ENCODE results near the gene GAB1.

Gene GAB1

DNA sequence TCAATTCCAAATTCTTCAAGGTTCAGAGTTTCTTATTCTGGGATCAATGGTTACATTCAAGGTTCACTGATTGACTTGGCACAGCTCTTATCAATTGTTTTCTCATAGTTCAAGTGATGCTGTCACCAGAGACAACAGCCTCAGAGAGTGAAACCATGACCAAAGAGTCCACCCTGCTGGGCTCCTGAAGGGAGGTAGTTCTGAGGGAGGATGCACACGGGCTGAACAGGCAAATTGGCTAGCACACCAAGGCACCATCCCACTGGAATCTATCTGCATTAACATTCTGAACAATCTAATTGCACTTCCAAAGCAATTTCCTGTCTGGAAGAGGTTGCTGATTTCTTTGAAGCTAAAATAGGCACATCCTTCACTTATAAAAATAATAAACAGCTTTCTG lies 16.6 kb upstream of the GAB1 start:
- Histone ChIP-seq H3K9me3 (ENCODE audit: insufficient read depth, low read length) (no peaks in the 10 kb centered on the region), H3K9ac (ENCODE audit: low read length) (no peak overlapping the region), H3K27me3 (ENCODE audit: low read length) (no peaks in the 10 kb centered on the region), H4K20me1 (ENCODE audit: low read depth, low read length) (no peaks in the 10 kb centered on the region), H3K4me2 (ENCODE audit: low read depth, low read length, poor library complexity, severe bottlenecking) (no peak overlapping the region), H3F3A (ENCODE audit: insufficient read depth) (no peaks in the 10 kb centered on the region), H3K36me3 (ENCODE audit: low read length) (no peaks in the 10 kb centered on the region), H3K4me3 (ENCODE audit: insufficient read depth, low read length, poor library complexity, severe bottlenecking) (no peak overlapping the region), H3K9me2 (replicated peaks; ENCODE audit: insufficient read depth, low read length) (no peaks in the 10 kb centered on the region), H2AFZ (ENCODE audit: low read depth, low read length, severe bottlenecking) (no peak overlapping the region), H3K27ac (ENCODE audit: low read depth, low read length) (no peak overlapping the region), H3K79me2 (ENCODE audit: insufficient read depth, low read length) (no peaks in the 10 kb centered on the region)
- TF ChIP-seq, protein P1, sequence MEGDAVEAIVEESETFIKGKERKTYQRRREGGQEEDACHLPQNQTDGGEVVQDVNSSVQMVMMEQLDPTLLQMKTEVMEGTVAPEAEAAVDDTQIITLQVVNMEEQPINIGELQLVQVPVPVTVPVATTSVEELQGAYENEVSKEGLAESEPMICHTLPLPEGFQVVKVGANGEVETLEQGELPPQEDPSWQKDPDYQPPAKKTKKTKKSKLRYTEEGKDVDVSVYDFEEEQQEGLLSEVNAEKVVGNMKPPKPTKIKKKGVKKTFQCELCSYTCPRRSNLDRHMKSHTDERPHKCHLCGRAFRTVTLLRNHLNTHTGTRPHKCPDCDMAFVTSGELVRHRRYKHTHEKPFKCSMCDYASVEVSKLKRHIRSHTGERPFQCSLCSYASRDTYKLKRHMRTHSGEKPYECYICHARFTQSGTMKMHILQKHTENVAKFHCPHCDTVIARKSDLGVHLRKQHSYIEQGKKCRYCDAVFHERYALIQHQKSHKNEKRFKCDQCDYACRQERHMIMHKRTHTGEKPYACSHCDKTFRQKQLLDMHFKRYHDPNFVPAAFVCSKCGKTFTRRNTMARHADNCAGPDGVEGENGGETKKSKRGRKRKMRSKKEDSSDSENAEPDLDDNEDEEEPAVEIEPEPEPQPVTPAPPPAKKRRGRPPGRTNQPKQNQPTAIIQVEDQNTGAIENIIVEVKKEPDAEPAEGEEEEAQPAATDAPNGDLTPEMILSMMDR (IDR thresholded peaks at IDR 0.05; ENCODE audit: insufficient read depth, low read length, poor library complexity, severe bottlenecking): no peak
- TF ChIP-seq EZH2phosphoT487 (conservative IDR thresholded peaks at IDR 0.05; ENCODE audit: low read length): no peak

DNA sequence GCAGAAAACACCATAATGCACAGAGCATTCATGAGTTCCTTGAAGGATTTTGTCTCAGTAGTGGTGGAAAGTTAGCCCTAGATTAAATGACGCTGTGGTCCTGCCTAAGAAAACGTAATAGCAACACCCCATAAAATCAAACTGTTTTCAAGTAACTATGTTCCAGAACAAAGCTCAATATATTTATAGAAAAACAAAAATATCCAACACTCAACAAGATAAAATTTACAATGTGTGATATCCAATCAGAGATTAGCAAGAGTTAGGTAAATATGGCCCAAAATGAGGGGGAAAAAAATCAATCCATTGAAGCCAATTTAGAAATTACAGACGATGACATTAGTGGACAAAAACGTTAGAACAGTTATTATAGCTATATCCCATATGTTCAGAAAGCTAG lies 9.9 kb upstream of the GAB1 start:
- H3K9me3 ChIP-seq (ENCODE audit: insufficient read depth, low read length): no peaks in the 10 kb centered on the region
- no peaks in the 10 kb centered on the region for H3K27me3 ChIP-seq (ENCODE audit: low read length)
- no peaks in the 10 kb centered on the region for H4K20me1 ChIP-seq (ENCODE audit: low read depth, low read length)
- no peak overlapping the region for H3K9ac ChIP-seq (ENCODE audit: low read length)
- H3K27ac ChIP-seq (ENCODE audit: low read depth, low read length): no peak overlapping the region
- no peaks in the 10 kb centered on the region for H3K36me3 ChIP-seq (ENCODE audit: low read length)
- H3K4me2 ChIP-seq (ENCODE audit: low read depth, low read length, poor library complexity, severe bottlenecking): no peak overlapping the region
- no peaks in the 10 kb centered on the region for H3K79me2 ChIP-seq (ENCODE audit: insufficient read depth, low read length)
- TF ChIP-seq, protein P1 (IDR thresholded peaks at IDR 0.05; ENCODE audit: insufficient read depth, low read length, poor library complexity, severe bottlenecking): no peak
- no peak for TF ChIP-seq EZH2phosphoT487 (conservative IDR thresholded peaks at IDR 0.05; ENCODE audit: low read length)
- H2AFZ ChIP-seq (ENCODE audit: low read depth, low read length, severe bottlenecking): no peak overlapping the region
- H3K4me3 ChIP-seq (ENCODE audit: insufficient read depth, low read length, poor library complexity, severe bottlenecking): no peak overlapping the region
- H3K9me2 ChIP-seq (replicated peaks; ENCODE audit: insufficient read depth, low read length): no peaks in the 10 kb centered on the region
- no peaks in the 10 kb centered on the region for H3F3A ChIP-seq (ENCODE audit: insufficient read depth)

DNA sequence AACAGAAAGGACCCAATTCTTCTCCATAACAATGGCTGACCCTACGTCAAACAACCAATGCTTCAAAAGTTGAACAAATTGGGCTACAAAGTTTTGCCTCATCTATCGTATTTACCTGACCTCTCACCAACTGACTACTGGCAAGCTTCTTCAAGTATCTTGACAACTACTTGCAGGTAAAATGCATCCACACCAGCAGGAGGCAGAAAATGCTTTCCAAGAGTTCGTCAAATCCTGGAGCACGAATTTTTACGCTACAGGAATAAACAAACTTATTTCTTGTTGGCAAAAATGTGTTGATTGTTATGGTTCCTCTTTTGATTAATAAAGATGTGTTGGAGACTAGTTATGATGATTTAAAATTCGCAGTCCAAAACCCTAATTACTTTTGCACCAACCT lies 6.7 kb upstream of the GAB1 start:
- H3K27me3 ChIP-seq (ENCODE audit: low read length): no peaks in the 10 kb centered on the region
- H4K20me1 ChIP-seq (ENCODE audit: low read depth, low read length): no peaks in the 10 kb centered on the region
- no peaks in the 10 kb centered on the region for H3K9me2 ChIP-seq (replicated peaks; ENCODE audit: insufficient read depth, low read length)
- no peak overlapping the region for H3K4me2 ChIP-seq (ENCODE audit: low read depth, low read length, poor library complexity, severe bottlenecking)
- TF ChIP-seq, protein P1 (IDR thresholded peaks at IDR 0.05; ENCODE audit: insufficient read depth, low read length, poor library complexity, severe bottlenecking): no peak
- TF ChIP-seq EZH2phosphoT487 (conservative IDR thresholded peaks at IDR 0.05; ENCODE audit: low read length): no peak
- no peak overlapping the region for H2AFZ ChIP-seq (ENCODE audit: low read depth, low read length, severe bottlenecking)
- H3K4me3 ChIP-seq (ENCODE audit: insufficient read depth, low read length, poor library complexity, severe bottlenecking): no peak overlapping the region
- H3K9ac ChIP-seq (ENCODE audit: low read length): no peak overlapping the region
- no peaks in the 10 kb centered on the region for H3F3A ChIP-seq (ENCODE audit: insufficient read depth)
- H3K9me3 ChIP-seq (ENCODE audit: insufficient read depth, low read length): no peaks in the 10 kb centered on the region
- H3K36me3 ChIP-seq (ENCODE audit: low read length): no peaks in the 10 kb centered on the region
- no peaks in the 10 kb centered on the region for H3K79me2 ChIP-seq (ENCODE audit: insufficient read depth, low read length)
- no peak overlapping the region for H3K27ac ChIP-seq (ENCODE audit: low read depth, low read length)

All from SU-DHL-6 (cell line).